ENCODE results near the gene ANKRD55.
"Not testable (repeated sequence)": the region's sequence is repeated elsewhere in the genome, so short reads cannot be mapped to it uniquely, and the experiment has no call there.

ANKRD55 gene

GRCh38 chr5:56233230-56233629, at the start of gene ANKRD55:
Gene ANKRD55 (minus strand): TSS chr5:56233330. CDS start chr5:56232913, 417 bp downstream.
- DNase-seq = peak in 26 of 51 donors; percentile 1 to 68 (median 16)

- DNase-seq = no peak
Observed at GRCh38 chr5:56282216-56282615, 49.1 kb upstream of the ANKRD55 start.

GRCh38 chr5:56281489-56282165, 48.5 kb upstream of the ANKRD55 start:
- no peak for DNase-seq

- no peak for DNase-seq
Observed at GRCh38 chr5:56279979-56280378, 46.8 kb upstream of the ANKRD55 start.

GRCh38 chr5:56279291-56279690, 46.2 kb upstream of the ANKRD55 start:
- DNase-seq = no peak

GRCh38 chr5:56278335-56278753, 45.2 kb upstream of the ANKRD55 start:
- no peak for DNase-seq

GRCh38 chr5:56277573-56277972, 44.4 kb upstream of the ANKRD55 start:
- DNase-seq = no peak

GRCh38 chr5:56273376-56273955, 40.3 kb upstream of the ANKRD55 start:
- DNase-seq = no peak

GRCh38 chr5:56272765-56273164, 39.6 kb upstream of the ANKRD55 start:
- no peak for DNase-seq

GRCh38 chr5:56270568-56271392, 37.6 kb upstream of the ANKRD55 start:
- peak in 49 of 51 donors; percentile 5 to 85 (median 61) for DNase-seq

- no peak for DNase-seq
Observed at GRCh38 chr5:56270058-56270457, 36.9 kb upstream of the ANKRD55 start.

- peak in 4 of 51 donors; percentile 0 to 5 (median 2) for DNase-seq
Observed at GRCh38 chr5:56269216-56269927, 36.2 kb upstream of the ANKRD55 start.

- DNase-seq = not testable (repeated sequence)
Observed at GRCh38 chr5:56268707-56269106, 35.6 kb upstream of the ANKRD55 start.

GRCh38 chr5:56267856-56268255, 34.7 kb upstream of the ANKRD55 start:
- DNase-seq = no peak

GRCh38 chr5:56264417-56265025, 31.4 kb upstream of the ANKRD55 start:
- DNase-seq = peak in 5 of 51 donors; percentile 1 to 14 (median 4)

- DNase-seq = no peak
Observed at GRCh38 chr5:56262279-56262678, 29.1 kb upstream of the ANKRD55 start.

GRCh38 chr5:56259002-56259511, 25.9 kb upstream of the ANKRD55 start:
- no peak for DNase-seq

- DNase-seq = not testable (repeated sequence)
Observed at GRCh38 chr5:56257763-56258529, 24.8 kb upstream of the ANKRD55 start.

- no peak for DNase-seq
Observed at GRCh38 chr5:56257010-56257409, 23.9 kb upstream of the ANKRD55 start.

GRCh38 chr5:56255502-56255901, 22.4 kb upstream of the ANKRD55 start:
- no peak for DNase-seq
